GM21619 (cell line): ENCODE measurements around the gene MAML3.

Experiments
- ATAC-seq: cut with Tn5 transposase; IDR thresholded peaks from one replicate; pipeline ENCODE4 v1.9.1; 2021; ENCODE audit not compliant: unreplicated experiment

Gene MAML3

DNA sequence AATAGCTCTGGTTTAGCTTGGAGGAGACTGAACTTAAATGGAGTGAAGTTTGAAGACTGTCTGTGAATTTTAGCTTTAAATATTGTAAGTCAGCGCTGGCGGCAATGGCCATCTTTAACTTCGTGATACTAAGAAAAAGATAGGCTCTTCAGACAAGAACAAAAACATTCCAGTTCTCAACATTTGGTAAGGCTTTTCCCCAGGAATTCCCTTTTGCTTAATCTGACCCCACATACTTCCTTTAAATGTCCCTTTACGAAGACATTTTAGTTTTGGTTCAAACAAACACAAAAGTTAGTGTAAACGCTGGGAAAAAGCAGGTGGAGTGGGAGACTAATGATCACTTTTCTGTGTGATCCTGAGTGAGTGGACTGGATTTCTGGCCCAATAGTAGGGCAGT, 106.2 kb downstream of the MAML3 start:
- ATAC-seq = no peak

GRCh38 chr4:140047017-140047640, 106.9 kb downstream of the MAML3 start:
- no peak for ATAC-seq

GRCh38 chr4:140046543-140046942, 107.4 kb downstream of the MAML3 start:
- no peak for ATAC-seq

- ATAC-seq = no peak
These were observed 108.0 kb downstream of the MAML3 start for GRCh38 chr4:140046016-140046415.

- ATAC-seq = no peak
These were observed 109.6 kb downstream of the MAML3 start for GRCh38 chr4:140044337-140044902.

GRCh38 chr4:140042634-140043033, 111.3 kb downstream of the MAML3 start:
- ATAC-seq = no peak

- ATAC-seq = no peak
These were observed 115.9 kb downstream of the MAML3 start for GRCh38 chr4:140038031-140038533.

GRCh38 chr4:140037353-140038030, 116.5 kb downstream of the MAML3 start:
- no peak for ATAC-seq

- no peak for ATAC-seq
These were observed 122.3 kb downstream of the MAML3 start for GRCh38 chr4:140031706-140032105.

- no peak for ATAC-seq
These were observed 122.9 kb downstream of the MAML3 start for GRCh38 chr4:140031061-140031460.

GRCh38 chr4:140028676-140029517, 125.1 kb downstream of the MAML3 start:
- ATAC-seq = no peak

DNA sequence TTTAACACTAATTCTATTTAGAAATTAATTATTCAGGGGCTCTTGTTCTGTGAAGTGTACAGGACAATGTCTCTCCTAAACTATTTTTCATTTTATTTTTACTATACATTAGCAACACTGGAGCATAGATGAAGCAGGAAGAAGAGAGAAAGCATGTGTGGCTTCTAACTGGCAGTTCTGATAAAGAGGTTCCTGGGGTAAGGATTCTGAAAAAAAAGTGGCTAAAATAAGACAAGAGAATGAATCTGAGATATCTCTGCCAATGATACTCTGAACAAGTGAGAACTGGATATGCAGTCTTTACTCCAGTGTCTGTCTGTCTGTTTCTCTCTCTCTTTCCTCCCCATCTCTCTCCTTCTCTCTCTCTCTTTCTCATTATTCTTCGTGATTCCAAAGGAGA, 125.9 kb downstream of the MAML3 start:
- ATAC-seq = no peak

- no peak for ATAC-seq
These were observed 126.9 kb downstream of the MAML3 start for GRCh38 chr4:140027101-140027500.

DNA sequence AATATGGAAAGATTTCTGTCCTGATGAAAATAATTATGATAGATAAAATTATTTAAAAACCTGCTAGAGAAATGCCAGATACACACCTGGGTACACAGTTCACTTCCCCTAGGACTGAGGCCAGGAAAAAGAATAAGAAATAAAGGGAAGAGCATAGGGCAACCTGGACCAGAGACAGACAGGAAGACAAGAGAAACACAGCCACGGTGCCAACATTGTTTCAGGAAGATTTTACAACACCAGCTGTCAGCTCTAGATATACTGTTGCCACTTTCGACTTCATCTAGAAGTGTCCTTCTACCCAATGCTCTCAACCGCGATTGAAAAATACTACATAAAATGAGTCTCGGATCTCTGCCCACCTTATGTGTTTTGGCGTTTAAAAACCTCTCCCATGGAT, 128.5 kb downstream of the MAML3 start:
- ATAC-seq = no peak

- no peak for ATAC-seq
These were observed 133.3 kb downstream of the MAML3 start for GRCh38 chr4:140020457-140021361.

GRCh38 chr4:140019619-140020347, 134.2 kb downstream of the MAML3 start:
- no peak for ATAC-seq

DNA sequence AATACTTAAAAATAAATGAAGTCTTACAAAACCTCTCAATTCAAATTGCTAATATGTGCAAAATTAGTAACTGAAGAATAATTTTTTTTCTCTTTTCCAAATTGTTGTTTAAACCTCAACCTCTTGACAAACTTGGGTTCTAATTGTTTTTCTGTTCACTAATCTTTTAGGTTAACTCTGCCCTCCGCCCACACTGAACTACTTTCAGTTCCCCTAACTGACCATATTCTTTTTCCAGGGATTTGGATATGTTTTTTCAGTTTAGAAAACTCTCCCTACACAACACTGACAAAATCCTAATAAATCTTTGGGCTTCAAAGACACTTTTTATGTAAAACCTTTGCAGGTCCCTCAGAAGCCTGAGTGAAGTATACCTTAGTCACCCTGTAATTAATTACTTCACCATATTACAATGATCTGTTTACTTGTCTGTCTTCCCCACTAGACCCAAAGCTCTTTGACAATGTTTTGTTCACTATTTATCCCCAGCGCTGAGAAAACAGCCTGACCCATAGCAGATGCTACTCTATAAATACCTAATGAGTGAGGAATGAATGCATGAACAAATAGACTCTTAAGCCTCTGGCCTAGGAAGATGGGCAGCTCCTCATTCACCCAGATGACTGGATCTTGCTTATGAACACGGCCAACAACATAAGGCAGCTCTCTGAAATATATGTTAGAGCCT, 134.9 kb downstream of the MAML3 start:
- no peak for ATAC-seq

DNA sequence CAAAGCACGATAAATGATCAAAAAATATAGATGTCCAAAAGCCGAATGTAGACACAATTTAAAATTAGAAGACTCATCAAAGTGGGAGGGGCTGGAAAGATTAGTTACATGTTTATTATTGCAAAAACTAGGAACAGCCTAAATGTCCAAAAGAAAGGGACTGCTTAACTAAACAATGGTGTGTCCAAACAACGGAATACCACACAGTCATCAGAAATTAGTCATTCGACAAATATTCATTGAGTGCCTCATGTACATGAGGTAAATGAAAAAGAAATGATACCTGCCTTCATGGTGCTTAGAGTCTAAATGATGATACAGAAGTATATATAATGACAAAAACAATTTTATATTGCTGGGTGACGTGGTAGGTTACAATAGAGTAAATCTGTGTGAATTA, 139.7 kb downstream of the MAML3 start:
- no peak for ATAC-seq
